NCI-H1417 treated with DMSO at 0.1 percent for 48 hours (cell line): ENCODE measurements around the gene ARHGEF1.

Experiments
- DNase-seq: peaks from one replicate; lab custom pipeline; 2025; lab: John Stamatoyannopoulos, UW

The ARHGEF1 gene

DNA sequence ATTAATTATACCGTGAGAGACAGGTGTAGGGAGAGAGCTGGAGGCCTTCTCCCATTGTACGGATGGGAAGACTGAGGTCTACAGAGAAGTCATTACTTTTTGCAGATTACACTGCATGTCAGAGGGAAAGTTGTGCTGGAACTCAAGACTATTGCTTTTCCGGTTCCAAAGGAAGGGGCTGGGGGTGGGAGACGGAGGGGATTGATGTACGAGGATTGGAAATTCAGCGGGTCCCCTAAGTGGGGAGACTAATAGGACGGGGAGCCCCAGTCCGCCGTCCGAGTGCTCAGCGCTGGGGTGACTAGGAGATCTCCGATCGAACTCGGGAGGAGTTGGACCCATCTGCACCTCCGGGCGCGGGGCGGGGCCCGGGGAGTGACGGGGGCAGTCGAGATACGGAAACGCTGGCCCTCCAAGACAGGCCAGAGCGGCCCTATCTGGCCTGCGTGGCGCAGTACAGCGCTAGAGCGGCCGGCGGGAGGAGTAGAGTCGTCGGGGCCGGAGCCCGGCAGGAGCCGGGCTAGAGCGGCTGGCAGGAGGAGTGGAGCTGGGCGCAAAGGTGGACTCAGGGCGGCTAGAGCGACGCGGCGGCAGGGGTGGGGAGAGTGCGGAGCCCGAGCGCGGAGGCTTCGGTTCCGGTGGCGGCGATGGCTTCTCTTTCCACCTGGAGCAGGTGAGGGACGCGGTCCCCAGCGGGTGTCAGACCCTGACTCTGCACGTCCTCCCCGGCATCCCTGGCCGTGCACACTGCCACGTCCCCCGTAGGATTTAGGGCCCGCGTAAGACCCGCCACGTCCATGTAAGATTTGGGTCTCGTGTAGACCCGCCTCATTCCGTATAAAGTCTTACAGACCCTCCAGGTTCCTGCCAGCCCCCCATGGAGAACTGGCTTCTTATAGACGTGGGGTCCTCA lies 1.1 kb downstream of the ARHGEF1 start:
- peak; percentile 86 for DNase-seq

GRCh38 chr19:41886761-41887710 lies 4.1 kb downstream of the ARHGEF1 start:
- DNase-seq = no peak

- DNase-seq = no peak
Observed at GRCh38 chr19:41887711-41888382, 4.9 kb downstream of the ARHGEF1 start.

DNA sequence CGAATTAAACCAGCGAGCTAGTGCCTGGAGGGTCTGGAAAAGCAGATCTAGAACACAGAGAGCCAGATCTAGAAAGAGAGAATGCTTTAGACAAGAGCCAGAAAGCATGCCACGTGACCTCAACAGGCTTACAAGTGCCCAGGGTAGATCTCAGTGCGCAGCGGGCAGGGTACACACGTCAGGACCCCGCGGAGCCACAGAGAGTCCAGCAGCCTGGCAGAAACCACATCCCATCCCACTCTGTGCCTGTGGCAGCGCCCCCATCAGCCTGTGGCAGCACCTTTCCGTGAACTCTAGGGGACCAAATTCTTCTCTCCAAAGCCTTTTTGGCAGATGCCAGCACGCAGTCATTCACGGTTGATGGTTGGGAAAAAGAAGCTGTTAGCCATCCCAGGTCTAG lies 5.9 kb downstream of the ARHGEF1 start:
- no peak for DNase-seq

- no peak for DNase-seq
Observed at GRCh38 chr19:41889896-41890295, 6.9 kb downstream of the ARHGEF1 start.

DNA sequence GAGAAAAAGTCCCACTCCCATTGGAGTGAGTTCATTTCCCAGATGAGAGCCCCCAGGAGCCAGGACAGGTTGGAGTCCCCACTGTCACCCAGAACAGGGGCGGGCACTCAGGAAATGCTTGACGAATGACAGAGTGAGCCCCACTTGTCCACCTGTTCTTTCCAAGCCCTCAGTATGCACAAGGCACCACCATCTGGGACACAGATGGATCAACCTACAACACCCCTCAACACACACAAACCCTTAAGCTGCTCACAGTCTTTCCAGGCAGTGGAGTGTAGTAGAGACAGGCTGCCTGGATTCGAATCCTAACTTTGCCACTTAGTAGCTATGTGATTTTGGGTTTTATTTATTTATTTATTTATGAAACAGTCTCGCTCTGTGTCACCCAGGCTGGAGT lies 8.0 kb downstream of the ARHGEF1 start:
- no peak for DNase-seq

GRCh38 chr19:41892173-41892902 lies 9.4 kb downstream of the ARHGEF1 start:
- DNase-seq = no peak

DNA sequence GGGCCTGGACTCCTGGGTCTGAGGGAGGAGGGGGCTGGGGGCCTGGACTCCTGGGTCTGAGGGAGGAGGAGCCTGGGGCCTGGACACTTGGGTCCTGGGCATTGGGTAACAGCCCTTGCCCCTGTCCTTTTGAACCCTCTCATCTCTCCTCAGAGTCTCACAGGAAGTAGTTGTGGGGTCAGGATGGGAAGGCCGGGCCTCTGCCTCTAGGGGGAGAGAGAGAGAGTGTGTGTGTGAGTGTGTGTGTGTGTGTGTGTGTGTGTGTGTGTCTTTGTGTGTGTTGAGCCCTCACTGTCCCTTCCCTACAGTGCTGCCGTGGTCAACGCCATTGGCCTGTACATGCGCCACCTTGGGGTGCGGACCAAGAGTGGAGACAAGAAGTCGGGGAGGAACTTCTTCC lies 10.9 kb downstream of the ARHGEF1 start:
- DNase-seq = no peak

- DNase-seq = no peak
Observed at GRCh38 chr19:41894350-41894749, 11.4 kb downstream of the ARHGEF1 start.

- DNase-seq = no peak
Observed at GRCh38 chr19:41895745-41896580, 13.0 kb downstream of the ARHGEF1 start.

GRCh38 chr19:41896581-41896942 lies 13.6 kb downstream of the ARHGEF1 start:
- no peak for DNase-seq

- no peak for DNase-seq
Observed at GRCh38 chr19:41897181-41897580, 14.2 kb downstream of the ARHGEF1 start.

DNA sequence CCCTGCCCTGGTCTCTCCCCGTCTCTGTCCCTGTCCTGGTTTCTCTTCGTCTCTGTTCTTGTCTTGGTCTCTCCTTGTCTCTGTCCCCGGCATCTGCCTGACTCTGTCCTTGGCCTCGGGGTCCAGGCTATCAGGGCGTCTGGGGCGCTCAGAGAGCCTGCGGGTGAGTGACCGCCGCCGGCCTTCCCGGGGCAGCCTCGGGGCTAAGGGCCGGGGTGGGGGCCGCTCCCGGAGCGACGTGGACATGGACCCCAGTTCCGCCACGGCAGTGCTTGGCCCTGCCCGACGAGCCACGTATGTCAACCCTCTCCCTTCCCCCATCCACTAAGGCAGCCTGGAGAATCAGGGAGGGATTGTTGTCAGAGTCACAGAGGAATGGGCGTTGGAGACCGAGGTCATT lies 14.8 kb downstream of the ARHGEF1 start:
- DNase-seq = no peak

DNA sequence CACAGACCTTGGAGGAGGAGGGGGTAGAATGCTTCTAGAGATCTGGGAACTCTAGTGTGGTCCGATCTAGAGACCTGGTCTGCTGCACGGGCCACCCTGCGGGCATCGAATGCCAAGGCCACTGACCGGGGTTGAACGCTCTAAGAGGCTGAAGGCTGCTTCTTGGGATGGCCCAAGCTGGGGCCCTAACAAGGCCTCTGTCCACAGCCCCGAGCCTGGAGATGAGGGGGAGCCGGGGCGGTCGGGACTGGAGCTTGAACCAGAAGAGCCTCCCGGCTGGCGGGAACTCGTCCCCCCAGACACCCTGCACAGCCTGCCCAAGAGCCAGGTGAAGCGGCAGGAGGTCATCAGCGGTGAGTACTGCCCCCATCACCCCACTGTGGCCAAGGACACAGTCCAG lies 15.3 kb downstream of the ARHGEF1 start:
- no peak for DNase-seq

GRCh38 chr19:41901707-41902360 lies 18.9 kb downstream of the ARHGEF1 start:
- DNase-seq = no peak

DNA sequence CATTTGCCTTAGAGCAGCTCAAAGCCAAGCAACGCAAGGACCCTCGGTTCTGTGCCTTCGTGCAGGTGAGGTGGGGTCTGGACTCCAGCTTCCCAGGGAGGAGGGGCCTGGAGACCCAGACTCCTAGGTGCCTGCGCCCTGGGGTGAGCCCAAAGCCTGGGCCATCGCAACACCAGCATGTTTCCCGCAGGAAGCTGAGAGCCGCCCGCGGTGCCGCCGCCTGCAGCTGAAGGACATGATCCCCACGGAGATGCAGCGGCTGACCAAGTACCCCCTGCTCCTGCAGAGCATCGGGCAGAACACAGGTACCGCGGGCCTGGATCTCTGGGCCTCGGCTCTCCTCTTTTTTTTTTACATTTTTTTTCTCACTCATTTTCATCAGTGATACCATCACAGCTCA lies 19.6 kb downstream of the ARHGEF1 start:
- DNase-seq = no peak

GRCh38 chr19:41903193-41903953 lies 20.4 kb downstream of the ARHGEF1 start:
- no peak for DNase-seq

- DNase-seq = peak; percentile 75
Observed at GRCh38 chr19:41904118-41904870, 21.3 kb downstream of the ARHGEF1 start.
